ENCODE measurements around the gene ZNF41. TPM values are rescaled to one million over a fixed set of nuclear protein-coding genes. Genes with fewer than 3 reads are reported as not detected.

The ZNF41 gene
- total and polyA plus RNA-seq, 2 of the 8 experiments (the other 6 are each of a cell fraction or from before 2014, with no cell fraction given): 1.8 to 5.3 TPM

- CTCF ChIA-PET (ENCODE audit: partially characterized antibody): no interaction called here
- Histone ChIP-seq H3K56ac (replicated peaks; ENCODE audit: insufficient read length, low read depth, low read length) (no peak overlapping the region), H2BK15ac (ENCODE audit: low read length) (no peak overlapping the region), H3K4me3 (ENCODE audit: extremely low read depth in 1 of 4, insufficient read depth in 2 of 4, low read depth in 3 of 4, low read length in 4 of 4) (peak overlapping the region; percentile 40 to 86 (median 82)), H3K23me2 (ENCODE audit: low read depth, low read length) (peaks cover 6% of the 10 kb centered on the region; the same call in 1 of the 2 replicates), H3K79me2 (ENCODE audit: control insufficient read depth in 1 of 2, insufficient read depth in 2 of 2, low read length in 2 of 2) (peaks cover 0 to 19% of the 10 kb centered on the region in 2 experiments; a peak in 2 of 4 replicates), H2BK12ac (ENCODE audit: low read depth, low read length) (no peak overlapping the region), H3K4ac (replicated peaks; ENCODE audit: insufficient read length, low read depth, low read length) (no peak overlapping the region), H3K79me1 (ENCODE audit: low read depth, low read length) (no peaks in the 10 kb centered on the region), H3K18ac (ENCODE audit: extremely low read depth, low read length) (no peak overlapping the region), H4K5ac (ENCODE audit: insufficient read length, low read depth, low read length) (no peak overlapping the region), H4K91ac (replicated peaks; ENCODE audit: insufficient read length, low read length) (no peak overlapping the region), H4K20me1 (replicated peaks in 1 of 2; ENCODE audit: control insufficient read depth in 1 of 2, insufficient read depth in 2 of 2, low read length in 2 of 2) (no peaks in the 10 kb centered on the region), H3K23ac (ENCODE audit: insufficient read length) (no peak overlapping the region), H3K36me3 (ENCODE audit: control insufficient read depth in 2 of 4, insufficient read depth in 4 of 4, low read length in 3 of 4) (no peaks in the 10 kb centered on the region), H3K9ac (replicated peaks in 1 of 4; ENCODE audit: extremely low read depth in 1 of 4, low read depth in 3 of 4, low read length in 3 of 4) (peak overlapping the region in 3 of 4 experiments; percentile 67 to 95 (median 89); a peak in 6 of 7 replicates), H2BK120ac (replicated peaks; ENCODE audit: low read depth, low read length) (no peak overlapping the region), H3K14ac (ENCODE audit: insufficient read length) (no peak overlapping the region), H2AK5ac (ENCODE audit: low read depth, low read length) (no peak overlapping the region), H3K9me3 (ENCODE audit: insufficient read depth in 2 of 2, low read depth in 1 of 2, low read length in 1 of 2) (no peaks in the 10 kb centered on the region), H4K8ac (ENCODE audit: extremely low read depth, insufficient read depth, low read length) (no peak overlapping the region), H3K4me2 (ENCODE audit: insufficient read depth in 1 of 2, low read depth in 2 of 2, low read length in 2 of 2) (peak overlapping the region; percentile 70 to 76), H2AFZ (ENCODE audit: low read length) (peak overlapping the region; percentile 85; the same call in 1 of the 2 replicates), H2BK20ac (ENCODE audit: low read length) (no peak overlapping the region), H3K27ac (ENCODE audit: low read depth, low read length) (no peak overlapping the region), H3K27me3 (replicated peaks in 1 of 4; ENCODE audit: control insufficient read depth in 3 of 4, extremely low read depth in 1 of 4, insufficient read depth in 3 of 4, low read length in 3 of 4) (no peaks in the 10 kb centered on the region), H2BK5ac (ENCODE audit: low read depth, low read length) (no peak overlapping the region), H3K4me1 (replicated peaks in 1 of 4; ENCODE audit: control insufficient read depth in 3 of 4, insufficient read depth in 4 of 4, low read length in 3 of 4) (peaks cover 0 to 2% (median 0%) of the 10 kb centered on the region in 4 experiments; a peak in 2 of 7 replicates)
- no peak for FAIRE-seq
- DNase-seq (ENCODE audit: low read depth in 1 of 2, low spot score in 2 of 2): no peak
- POLR2A ChIA-PET (ENCODE audit: partially characterized antibody): interaction anchor here (0.6 to 1.4 kb wide), 7 partner anchors 9 to 264 kb away, joined by 3 to 6 read pairs (median 3); no protein-coding TSS in a partner anchor
- 13% methylated on average over 4 of the region's 8 CpGs; no CpG with 5 or more reads in 1 of the 2 experiments for WGBS, 2 experiments (ENCODE audit: extremely low coverage in 1 of 2, insufficient coverage in 1 of 2, insufficient read length in 1 of 2, insufficient replicate concordance in 2 of 2, low coverage in 1 of 2, low lambda C conversion rate in 2 of 2, missing lambda C conversion rate in 1 of 2)
- no peak for TF ChIP-seq SIRT6 (IDR thresholded peaks at IDR 0.05; ENCODE audit: low read length)
- TF ChIP-seq EP300 (IDR thresholded peaks at IDR 0.05; ENCODE audit: borderline replicate concordance in 1 of 2, low read depth in 2 of 2, low read length in 2 of 2): no peak
- no peak for TF ChIP-seq POLR2A (IDR thresholded peaks at IDR 0.05; ENCODE audit: control extremely low read depth in 1 of 2, low read depth in 2 of 2, low read length in 2 of 2)
- TF ChIP-seq JUND (IDR thresholded peaks at IDR 0.05; ENCODE audit: low read length): no peak
- no peak for TF ChIP-seq KDM5A (IDR thresholded peaks at IDR 0.05; ENCODE audit: low read length)
- no peak for TF ChIP-seq GTF2F1 (IDR thresholded peaks at IDR 0.05; ENCODE audit: borderline replicate concordance, low read depth, low read length)
These were observed 934 bp downstream of the ZNF41 start for GRCh38 chrX:47482065-47482511.

Measured in H1 (cell line).